Measurements from ENCODE around the gene TJP3.

Gene TJP3

GRCh38 chr19:3710265-3710812, 2.2 kb downstream of the TJP3 start:
- no peak for DNase-seq (ENCODE audit: low read depth in 2 of 2)

GRCh38 chr19:3712663-3713611, 4.8 kb downstream of the TJP3 start:
- DNase-seq (ENCODE audit: low read depth in 2 of 2), result no peak

GRCh38 chr19:3716147-3716668, 8.0 kb downstream of the TJP3 start:
- no peak for DNase-seq (ENCODE audit: low read depth in 2 of 2)

- no peak for DNase-seq (ENCODE audit: low read depth in 2 of 2)
Observed at GRCh38 chr19:3719868-3720267, 11.7 kb downstream of the TJP3 start.

- DNase-seq (ENCODE audit: low read depth in 2 of 2), result no peak
Observed at GRCh38 chr19:3720349-3720917, 12.2 kb downstream of the TJP3 start.

GRCh38 chr19:3721131-3721886, 13.1 kb downstream of the TJP3 start:
- peak; percentile 73 to 86 for DNase-seq (ENCODE audit: low read depth in 2 of 2)

GRCh38 chr19:3721887-3722442, 13.8 kb downstream of the TJP3 start:
- DNase-seq (ENCODE audit: low read depth in 2 of 2), result no peak

- DNase-seq (ENCODE audit: low read depth in 2 of 2), result no peak
Observed at GRCh38 chr19:3722443-3723109, 14.4 kb downstream of the TJP3 start.

GRCh38 chr19:3723110-3723488, 14.9 kb downstream of the TJP3 start:
- no peak for DNase-seq (ENCODE audit: low read depth in 2 of 2)

- no peak for DNase-seq (ENCODE audit: low read depth in 2 of 2)
Observed at GRCh38 chr19:3723883-3724282, 15.7 kb downstream of the TJP3 start.

- no peak for DNase-seq (ENCODE audit: low read depth in 2 of 2)
Observed at GRCh38 chr19:3725121-3725520, 16.9 kb downstream of the TJP3 start.

GRCh38 chr19:3725640-3726310, 17.6 kb downstream of the TJP3 start:
- no peak for DNase-seq (ENCODE audit: low read depth in 2 of 2)

- DNase-seq (ENCODE audit: low read depth in 2 of 2), result no peak
Observed at GRCh38 chr19:3730457-3730958, 22.3 kb downstream of the TJP3 start.

GRCh38 chr19:3732108-3732507, 23.9 kb downstream of the TJP3 start:
- no peak for DNase-seq (ENCODE audit: low read depth in 2 of 2)

- DNase-seq (ENCODE audit: low read depth in 2 of 2), result no peak
Observed at GRCh38 chr19:3733549-3734309, 25.5 kb downstream of the TJP3 start.

GRCh38 chr19:3734310-3734600, 26.1 kb downstream of the TJP3 start:
- no peak for DNase-seq (ENCODE audit: low read depth in 2 of 2)

- no peak for DNase-seq (ENCODE audit: low read depth in 2 of 2)
Observed at GRCh38 chr19:3736106-3736724, 28.0 kb downstream of the TJP3 start.

GRCh38 chr19:3737487-3738205, 29.5 kb downstream of the TJP3 start:
- no peak for DNase-seq (ENCODE audit: low read depth in 2 of 2)

Measured in stimulated activated CD8-positive, alpha-beta memory T cell treated with anti-CD3 and anti-CD28 coated beads, Interleukin-2, amount 100 ng/mL, for 48 hours (primary cell).